Left kidney (tissue), 2 donors: ENCODE results near the gene KCNK10. TPM values are rescaled to one million over a fixed set of nuclear protein-coding genes. Genes with fewer than 3 reads are reported as not detected.

Experiments used
- DNase-seq: peaks from one replicate; pipeline ENCODE4 v3.0.0-alpha.2; 2013
- polyA plus RNA-seq: library from polyadenylated mRNA; unstranded; fragments of 120-200 nt; gene quantifications from one replicate; pipeline ENCODE4 v1.2.1, GENCODE V29; 2013; ENCODE audit not compliant: insufficient read length

KCNK10 gene
- polyA plus RNA-seq, 1 donor = 0.27 TPM

- DNase-seq = no peak
Observed at GRCh38 chr14:88184956-88185355, 138.1 kb downstream of the KCNK10 start.

- DNase-seq = no peak
Observed at GRCh38 chr14:88181072-88181471, 142.0 kb downstream of the KCNK10 start.

DNA sequence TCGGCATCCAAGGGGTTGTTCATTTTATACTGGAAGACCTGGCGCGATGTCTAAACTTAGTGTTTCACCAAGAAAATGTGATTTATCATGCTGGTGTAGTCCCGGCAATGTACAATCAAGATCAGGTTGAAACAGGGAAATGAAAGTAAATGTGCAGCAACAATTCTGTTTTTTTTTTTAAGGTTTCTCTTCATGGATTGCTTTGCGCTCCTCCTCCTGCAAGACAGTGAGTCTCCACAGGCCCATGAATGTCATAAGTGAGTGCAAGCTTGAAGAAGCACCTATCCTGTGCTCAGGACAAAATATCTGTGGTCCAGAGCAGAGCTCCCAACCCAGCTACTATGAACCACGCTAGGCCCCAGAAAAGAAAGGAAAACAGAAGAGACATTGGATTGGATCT is 143.4 kb downstream of the KCNK10 start:
- no peak for DNase-seq

DNA sequence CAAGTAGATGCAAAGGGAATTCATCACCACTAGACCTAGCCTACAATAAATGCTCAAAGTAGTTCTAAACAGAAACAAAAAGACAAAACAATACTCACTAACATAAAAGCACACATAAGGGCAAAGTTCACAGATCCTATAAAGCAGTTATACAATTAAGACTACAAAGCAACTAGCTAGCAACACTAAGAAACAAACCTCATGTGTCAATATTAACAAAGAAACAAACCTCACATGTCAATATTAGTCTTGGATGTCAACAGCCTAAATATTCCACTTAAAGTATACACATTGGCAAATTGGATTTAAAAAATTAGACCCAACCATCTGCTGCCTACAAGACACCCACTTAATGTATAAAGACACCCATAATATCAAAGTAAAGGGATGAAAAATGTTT is 152.7 kb downstream of the KCNK10 start:
- DNase-seq = no peak

GRCh38 chr14:88168498-88169165 is 154.4 kb downstream of the KCNK10 start:
- no peak for DNase-seq

- DNase-seq = no peak
Observed at GRCh38 chr14:88168025-88168424, 155.0 kb downstream of the KCNK10 start.

GRCh38 chr14:88166616-88167015 is 156.5 kb downstream of the KCNK10 start:
- no peak for DNase-seq

GRCh38 chr14:88164906-88165534 is 158.0 kb downstream of the KCNK10 start:
- DNase-seq = no peak

DNA sequence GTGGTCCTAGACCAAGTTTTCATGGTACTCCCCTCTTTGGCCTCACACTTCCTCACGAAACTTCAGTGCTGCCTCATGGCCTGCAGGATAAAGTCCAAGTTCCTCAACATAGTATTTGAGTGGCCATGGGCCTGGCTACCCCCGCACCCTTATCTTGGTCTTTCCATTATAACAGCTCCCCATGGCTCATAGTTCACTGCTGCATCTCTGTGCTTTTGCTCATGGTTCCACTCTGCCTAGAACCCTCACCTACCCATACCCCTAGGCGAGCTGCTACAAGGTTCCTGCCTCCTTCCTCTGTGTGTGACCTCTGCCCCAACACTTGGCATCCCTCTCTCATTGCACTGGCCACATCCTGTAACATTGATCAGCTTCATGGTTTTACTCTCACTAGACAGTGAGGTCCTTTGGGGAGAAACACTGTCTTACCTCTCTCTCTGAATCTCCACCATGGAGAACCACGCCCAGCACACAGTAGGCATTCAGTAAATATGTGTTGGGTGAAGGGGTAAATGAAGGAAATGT is 159.3 kb downstream of the KCNK10 start:
- DNase-seq = no peak

DNA sequence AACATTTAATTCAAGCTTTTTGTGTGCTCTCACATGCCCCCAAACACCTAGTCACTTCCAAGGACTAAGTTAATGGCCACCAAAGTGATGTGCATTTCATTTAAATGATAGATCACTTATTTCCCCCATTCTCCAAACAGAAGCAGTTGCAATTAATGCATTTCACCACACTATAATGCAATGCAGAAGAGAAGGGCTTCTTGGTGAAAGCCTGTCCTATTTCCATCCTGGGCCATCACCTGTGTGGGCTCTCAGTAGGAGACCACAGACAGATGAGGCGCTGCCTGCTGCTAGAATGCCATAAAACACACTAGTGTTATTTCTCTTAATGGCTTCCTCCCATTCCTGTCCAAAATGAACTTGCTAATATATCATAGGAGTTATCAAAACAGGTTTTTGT is 166.9 kb downstream of the KCNK10 start:
- DNase-seq = no peak

- DNase-seq = no peak
Observed at GRCh38 chr14:88154926-88155325, 168.1 kb downstream of the KCNK10 start.

GRCh38 chr14:88154321-88154720 is 168.7 kb downstream of the KCNK10 start:
- no peak for DNase-seq

GRCh38 chr14:88146881-88147649 is 176.0 kb downstream of the KCNK10 start:
- DNase-seq = no peak

DNA sequence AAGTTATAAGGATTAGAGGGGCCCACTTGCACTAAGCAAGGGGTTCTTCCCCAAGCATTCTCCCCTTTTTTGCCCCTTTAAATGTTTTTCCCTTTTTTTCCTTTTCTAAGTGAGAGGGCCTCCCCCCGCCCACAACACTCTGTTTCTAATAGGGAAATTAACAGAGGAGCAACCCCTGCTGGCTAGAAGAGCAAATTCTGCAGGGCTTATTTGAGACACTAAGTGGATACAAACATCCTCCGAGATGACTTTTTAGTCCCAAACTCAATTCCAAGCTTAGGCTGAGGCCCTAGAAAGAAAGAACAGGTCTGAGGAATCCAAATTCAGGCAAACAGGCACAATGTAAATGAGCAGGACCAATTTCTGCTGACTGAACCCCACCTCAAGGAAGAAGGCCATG is 179.3 kb downstream of the KCNK10 start:
- no peak for DNase-seq

DNA sequence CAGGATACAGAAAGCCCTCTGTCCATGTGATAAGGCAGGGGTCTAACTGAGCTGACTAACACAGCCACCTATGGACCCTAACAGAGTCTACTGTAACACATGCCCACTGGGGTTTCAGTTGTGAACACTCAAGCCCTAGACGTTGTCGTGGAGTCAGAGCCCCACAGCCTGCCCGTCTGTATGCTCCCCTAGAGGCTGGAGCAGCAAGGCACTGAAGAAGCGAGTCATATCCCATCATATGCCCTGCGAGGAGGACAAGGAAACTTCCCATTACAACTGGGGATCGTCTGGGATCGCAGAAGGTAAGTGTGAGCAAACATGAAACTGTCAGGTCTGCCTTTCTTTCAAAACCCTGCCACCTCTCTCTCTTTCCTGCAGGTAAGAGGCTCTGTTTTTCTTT is 180.1 kb downstream of the KCNK10 start:
- no peak for DNase-seq

DNA sequence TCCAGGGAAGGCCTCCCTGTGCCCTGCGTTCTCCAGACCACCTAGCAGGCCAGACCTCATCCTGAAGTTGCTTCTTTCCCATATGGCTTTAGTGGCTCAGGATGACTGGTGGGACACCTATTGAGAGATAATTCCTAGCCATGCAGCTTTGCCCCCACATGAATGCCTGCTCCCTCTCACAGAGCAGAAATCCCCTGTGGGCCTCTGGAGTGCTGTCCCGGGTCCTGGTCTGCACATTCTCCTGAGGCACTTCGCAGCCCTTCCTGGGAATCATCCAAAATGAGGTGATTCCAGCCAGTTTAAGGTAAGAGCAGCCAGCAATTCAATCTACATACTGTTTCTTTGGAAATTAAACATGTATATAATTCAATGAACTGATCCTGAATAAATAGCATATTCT is 182.2 kb downstream of the KCNK10 start:
- DNase-seq = no peak

- no peak for DNase-seq
Observed at GRCh38 chr14:88137327-88137726, 185.7 kb downstream of the KCNK10 start.

Other genes with a start within 250 kb of the KCNK10 start
- gene SPATA7, start 62.4 kb upstream of the KCNK10 start, polyA plus RNA-seq = 31.2 TPM
- 40.8 TPM for gene PTPN21, start 231.7 kb upstream of the KCNK10 start, polyA plus RNA-seq
- 116 TPM for gene ZC3H14, start 239.8 kb upstream of the KCNK10 start, polyA plus RNA-seq